Natural killer cell (primary cell): ENCODE measurements around the gene CRTC2. TPM values are rescaled to one million over a fixed set of nuclear protein-coding genes. Genes with fewer than 3 reads are reported as not detected.

Experiments used
- ATAC-seq, 3 donors: fragments of 150-1000 bp in 2 of 3; fragments of 200-7000 bp in 1 of 3; cut with Tn5 transposase; 1 replicate in 1 of 3; 2 replicates in 2 of 3; pipeline ENCODE4 v1.10.0; 2021; ENCODE audit warnings: mild to moderate bottlenecking in 2 of 3, moderate library complexity in 2 of 3
- DNase-seq, 2 donors: peaks; one replicate each; pipeline versions ENCODE4 v3.0.0 to v3.0.0-alpha.2; 2013 to 2021; ENCODE audit warnings: mixed read lengths in 1 of 2
- H3K27ac ChIP-seq: one replicate; pipeline ENCODE4 v1.5.1; 2013; ENCODE audit warnings: mild to moderate bottlenecking, low read length
- H3K27me3 ChIP-seq: one replicate; pipeline ENCODE4 v1.6.1; 2013; ENCODE audit warnings: low read length; ENCODE audit not compliant: control insufficient read depth, insufficient read depth
- H3K36me3 ChIP-seq: one replicate; pipeline ENCODE4 v1.6.1; 2013; ENCODE audit warnings: low read length; ENCODE audit not compliant: control insufficient read depth, insufficient read depth
- H3K4me1 ChIP-seq: one replicate; pipeline ENCODE4 v1.6.1; 2013; ENCODE audit warnings: low read length; ENCODE audit not compliant: control insufficient read depth, insufficient read depth
- H3K4me3 ChIP-seq: one replicate; pipeline ENCODE4 v1.5.1; 2013; ENCODE audit warnings: low read length
- H3K9me3 ChIP-seq: one replicate; pipeline ENCODE4 v1.6.1; 2013; ENCODE audit warnings: low read length; ENCODE audit not compliant: control insufficient read depth, insufficient read depth
- H3K27ac Mint-ChIP-seq, 2 donors: one replicate each; pipeline ENCODE4 v1.8.0; 2022; ENCODE audit warnings: mild to moderate bottlenecking in 2 of 2, mixed read lengths in 2 of 2, moderate library complexity in 1 of 2
- H3K27me3 Mint-ChIP-seq, 2 donors: one replicate each; pipeline ENCODE4 v1.8.0; 2022; ENCODE audit warnings: low read depth in 2 of 2, mixed read lengths in 2 of 2
- H3K36me3 Mint-ChIP-seq: one replicate; pipeline ENCODE4 v1.8.0; 2022; ENCODE audit warnings: mixed read lengths
- H3K4me1 Mint-ChIP-seq, 2 donors: one replicate each; pipeline ENCODE4 v1.8.0; 2022; ENCODE audit warnings: mixed read lengths in 2 of 2
- H3K4me3 Mint-ChIP-seq: one replicate; pipeline ENCODE4 v1.8.0; 2022; ENCODE audit warnings: mild to moderate bottlenecking, moderate library complexity, mixed read lengths
- H3K9me3 Mint-ChIP-seq, 2 donors: one replicate each; pipeline ENCODE4 v1.8.0; 2022; ENCODE audit warnings: mixed read lengths in 2 of 2
- WGBS: methylation state at CpG from one replicate; pipeline ENCODE4 v1.1.7; 2013; ENCODE audit warnings: missing lambda C conversion rate; ENCODE audit not compliant: insufficient coverage; 5-methylcytosine and 5-hydroxymethylcytosine counted together
- intact Hi-C: fragments of 100-400 bp; cut with micrococcal nuclease; formaldehyde crosslinking; loops from one replicate; pipeline ENCODE4 v1.14.2; 2022
- total RNA-seq, 4 donors: library from RNA; stranded (reverse); fragments of 120-200 nt in 1 of 4; gene quantifications; one replicate each; pipeline versions ENCODE4 v1.2.3 to v1.2.4, GENCODE V29; 2013 to 2022
- TF ChIP-seq, protein P1 (sequence below): fragments of 200-600 bp; IDR thresholded peaks from one replicate; pipeline ENCODE4 v1.8.0; 2022; ENCODE audit warnings: antibody characterized with exemption

Gene CRTC2
- total RNA-seq, 3 donors from 2014 or later (not counting 1 experiment from before 2014, with no cell fraction given) = 144 to 166 (median 154) TPM

DNA sequence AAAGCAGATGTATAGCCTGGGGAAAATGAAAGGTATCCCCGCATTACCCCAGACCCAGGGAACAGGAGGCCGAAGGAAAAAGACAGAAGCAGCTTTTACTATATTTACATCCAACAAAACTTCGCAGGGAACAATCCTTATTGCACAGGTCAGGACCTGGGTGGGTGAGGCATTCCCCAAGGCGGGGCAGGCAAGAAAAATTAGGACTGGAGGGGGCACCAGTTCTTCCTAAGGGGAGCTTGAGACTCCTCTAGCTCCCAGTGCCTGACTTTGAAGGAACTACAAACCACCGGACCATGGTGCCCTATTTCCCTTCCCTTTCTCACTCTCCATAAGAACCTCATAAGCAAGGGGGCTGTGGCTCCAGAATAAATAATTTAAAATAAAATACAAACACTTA, 29.0 kb downstream of the CRTC2 start:
- 100% methylated on average over 5 of the region's 5 CpGs for WGBS
- H3K36me3 Mint-ChIP-seq = no peaks in the 10 kb centered on the region
- no peaks in the 10 kb centered on the region for H3K9me3 Mint-ChIP-seq
- Histone ChIP-seq H3K27me3 (no peaks in the 10 kb centered on the region), H3K4me3 (no peak overlapping the region), H3K27ac (no peak overlapping the region), H3K36me3 (peaks cover 36% of the 10 kb centered on the region), H3K9me3 (no peaks in the 10 kb centered on the region), H3K4me1 (no peaks in the 10 kb centered on the region)
- H3K4me1 Mint-ChIP-seq = peaks cover 12 to 19% of the 10 kb centered on the region in 2 donors
- intact Hi-C loops = no loop called here
- ATAC-seq (no peak), DNase-seq (no peak)
- no peak overlapping the region for H3K4me3 Mint-ChIP-seq
- no peaks in the 10 kb centered on the region for H3K27me3 Mint-ChIP-seq
- peak overlapping the region; percentile 79 to 85 for H3K27ac Mint-ChIP-seq
- TF ChIP-seq, protein P1, sequence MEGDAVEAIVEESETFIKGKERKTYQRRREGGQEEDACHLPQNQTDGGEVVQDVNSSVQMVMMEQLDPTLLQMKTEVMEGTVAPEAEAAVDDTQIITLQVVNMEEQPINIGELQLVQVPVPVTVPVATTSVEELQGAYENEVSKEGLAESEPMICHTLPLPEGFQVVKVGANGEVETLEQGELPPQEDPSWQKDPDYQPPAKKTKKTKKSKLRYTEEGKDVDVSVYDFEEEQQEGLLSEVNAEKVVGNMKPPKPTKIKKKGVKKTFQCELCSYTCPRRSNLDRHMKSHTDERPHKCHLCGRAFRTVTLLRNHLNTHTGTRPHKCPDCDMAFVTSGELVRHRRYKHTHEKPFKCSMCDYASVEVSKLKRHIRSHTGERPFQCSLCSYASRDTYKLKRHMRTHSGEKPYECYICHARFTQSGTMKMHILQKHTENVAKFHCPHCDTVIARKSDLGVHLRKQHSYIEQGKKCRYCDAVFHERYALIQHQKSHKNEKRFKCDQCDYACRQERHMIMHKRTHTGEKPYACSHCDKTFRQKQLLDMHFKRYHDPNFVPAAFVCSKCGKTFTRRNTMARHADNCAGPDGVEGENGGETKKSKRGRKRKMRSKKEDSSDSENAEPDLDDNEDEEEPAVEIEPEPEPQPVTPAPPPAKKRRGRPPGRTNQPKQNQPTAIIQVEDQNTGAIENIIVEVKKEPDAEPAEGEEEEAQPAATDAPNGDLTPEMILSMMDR = no peak

DNA sequence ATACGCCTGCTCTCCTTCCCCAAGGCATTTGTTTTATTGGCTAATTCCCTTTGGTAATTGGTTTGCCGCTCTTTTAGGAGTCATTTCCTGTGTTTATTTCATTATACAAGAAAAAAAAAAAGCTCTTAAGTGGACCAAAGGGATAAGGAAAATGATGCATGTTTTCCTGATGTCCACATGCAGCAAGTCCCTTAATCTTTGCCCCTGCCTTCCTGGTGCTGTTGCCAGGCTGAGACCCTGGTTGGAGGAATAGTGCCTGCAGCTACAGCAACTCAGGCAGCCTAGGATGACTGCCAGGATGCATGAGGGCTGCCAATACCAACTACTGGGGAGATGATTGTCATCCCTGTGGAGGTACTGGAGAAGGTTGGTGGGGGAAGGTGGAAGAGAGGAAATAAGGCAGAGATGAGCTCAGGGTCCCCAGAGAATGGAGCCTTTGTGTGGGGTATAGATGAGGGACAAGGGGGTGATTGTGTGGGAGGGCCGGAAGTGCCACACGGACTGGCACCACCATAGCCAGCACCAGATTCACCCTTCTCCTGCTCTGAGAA, 29.5 kb downstream of the CRTC2 start:
- DNase-seq = no peak
- Histone ChIP-seq H3K4me3 (no peak overlapping the region), H3K9me3 (no peaks in the 10 kb centered on the region), H3K27ac (no peak overlapping the region), H3K36me3 (peaks cover 31% of the 10 kb centered on the region), H3K4me1 (peaks cover 4% of the 10 kb centered on the region), H3K27me3 (no peaks in the 10 kb centered on the region)
- WGBS = 90% methylated on average over 4 of the region's 4 CpGs
- Mint-ChIP-seq H3K27me3 (no peaks in the 10 kb centered on the region), H3K36me3 (no peaks in the 10 kb centered on the region), H3K4me1 (peaks cover 15 to 19% of the 10 kb centered on the region in 2 donors), H3K4me3 (no peak overlapping the region), H3K27ac (peak overlapping the region; percentile 79 to 85), H3K9me3 (no peaks in the 10 kb centered on the region)
- intact Hi-C loops = no loop called here
- no peak for ATAC-seq
- TF ChIP-seq, protein P1 = no peak

DNA sequence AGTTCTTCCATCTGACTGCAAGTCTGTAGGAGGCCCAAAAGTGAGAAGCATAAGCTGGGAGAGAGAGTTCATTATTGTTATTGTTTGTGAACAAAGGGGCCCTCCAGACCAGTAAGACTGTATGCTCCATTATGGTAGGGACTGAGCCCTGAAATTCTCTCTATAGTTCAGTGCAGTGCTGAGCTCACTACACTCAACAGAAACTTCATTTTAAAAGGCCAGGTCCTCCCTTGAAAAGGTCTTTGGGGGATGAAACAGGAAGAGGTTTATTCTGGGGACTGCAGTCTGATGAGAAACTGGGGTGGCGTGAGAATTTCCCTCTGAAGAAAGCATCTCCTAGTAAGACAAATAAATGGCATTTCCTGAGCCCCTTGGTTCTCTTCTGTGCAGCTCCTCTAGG, 30.2 kb downstream of the CRTC2 start:
- no peaks in the 10 kb centered on the region for H3K36me3 Mint-ChIP-seq
- WGBS = 100% methylated on average over 1 of the region's 1 CpG
- no peak overlapping the region for H3K4me3 Mint-ChIP-seq
- no peaks in the 10 kb centered on the region for H3K9me3 ChIP-seq
- H3K9me3 Mint-ChIP-seq = no peaks in the 10 kb centered on the region
- peaks cover 9% of the 10 kb centered on the region for H3K4me1 ChIP-seq
- H3K27me3 Mint-ChIP-seq = no peaks in the 10 kb centered on the region
- intact Hi-C loops = no loop called here
- H3K36me3 ChIP-seq = peaks cover 24% of the 10 kb centered on the region
- ATAC-seq = no peak
- no peak overlapping the region for H3K27ac ChIP-seq
- H3K27me3 ChIP-seq = no peaks in the 10 kb centered on the region
- DNase-seq = no peak
- no peak overlapping the region for H3K4me3 ChIP-seq
- peak overlapping the region; percentile 79 to 85 for H3K27ac Mint-ChIP-seq
- H3K4me1 Mint-ChIP-seq = peaks cover 21 to 25% of the 10 kb centered on the region in 2 donors
- TF ChIP-seq, protein P1 = no peak

DNA sequence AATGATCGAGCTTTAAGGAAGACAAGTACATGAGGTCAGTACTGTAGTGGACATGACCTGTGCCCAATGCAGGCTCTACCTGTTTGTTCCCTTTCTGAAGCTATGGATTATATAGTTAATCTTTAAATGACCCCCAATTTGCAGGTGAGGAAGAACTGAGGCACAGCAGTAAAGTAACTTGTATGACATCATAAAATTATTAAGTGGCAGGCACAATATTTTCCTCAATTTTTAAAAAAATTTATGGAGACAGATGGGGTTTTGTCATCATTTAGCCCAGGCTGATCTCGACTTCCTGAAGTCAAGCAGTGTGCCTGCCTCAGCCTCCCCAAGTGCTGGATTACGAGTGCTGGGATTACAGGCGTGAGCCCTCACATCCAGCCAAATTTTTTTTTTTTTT, 32.0 kb downstream of the CRTC2 start:
- Histone ChIP-seq H3K36me3 (peaks cover 11% of the 10 kb centered on the region), H3K4me3 (no peak overlapping the region), H3K27me3 (no peaks in the 10 kb centered on the region), H3K4me1 (peaks cover 16% of the 10 kb centered on the region), H3K9me3 (no peaks in the 10 kb centered on the region), H3K27ac (no peak overlapping the region)
- TF ChIP-seq, protein P1 = no peak
- intact Hi-C loops = no loop called here
- ATAC-seq (no peak), DNase-seq (no peak)
- H3K27me3 Mint-ChIP-seq = no peaks in the 10 kb centered on the region
- H3K4me1 Mint-ChIP-seq = peaks cover 32 to 35% of the 10 kb centered on the region in 2 donors
- H3K4me3 Mint-ChIP-seq = no peak overlapping the region
- H3K9me3 Mint-ChIP-seq = no peaks in the 10 kb centered on the region
- whole genome bisulfite sequencing = 95% methylated on average over 4 of the region's 4 CpGs
- H3K36me3 Mint-ChIP-seq = no peaks in the 10 kb centered on the region
- H3K27ac Mint-ChIP-seq = peak overlapping the region in 1 of 2 donors; percentile 33
